Amygdala (tissue), 56 donors: ENCODE measurements around the gene OR2D2.
"Not testable (repeated sequence)": the region's sequence is repeated elsewhere in the genome, so short reads cannot be mapped to it uniquely, and the experiment has no call there.

Source experiments
- DNase-seq, 56 donors: peaks; one replicate each; lab custom pipeline; 2025; lab: John Stamatoyannopoulos, UW

The OR2D2 gene, protein sequence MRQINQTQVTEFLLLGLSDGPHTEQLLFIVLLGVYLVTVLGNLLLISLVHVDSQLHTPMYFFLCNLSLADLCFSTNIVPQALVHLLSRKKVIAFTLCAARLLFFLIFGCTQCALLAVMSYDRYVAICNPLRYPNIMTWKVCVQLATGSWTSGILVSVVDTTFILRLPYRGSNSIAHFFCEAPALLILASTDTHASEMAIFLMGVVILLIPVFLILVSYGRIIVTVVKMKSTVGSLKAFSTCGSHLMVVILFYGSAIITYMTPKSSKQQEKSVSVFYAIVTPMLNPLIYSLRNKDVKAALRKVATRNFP

DNA sequence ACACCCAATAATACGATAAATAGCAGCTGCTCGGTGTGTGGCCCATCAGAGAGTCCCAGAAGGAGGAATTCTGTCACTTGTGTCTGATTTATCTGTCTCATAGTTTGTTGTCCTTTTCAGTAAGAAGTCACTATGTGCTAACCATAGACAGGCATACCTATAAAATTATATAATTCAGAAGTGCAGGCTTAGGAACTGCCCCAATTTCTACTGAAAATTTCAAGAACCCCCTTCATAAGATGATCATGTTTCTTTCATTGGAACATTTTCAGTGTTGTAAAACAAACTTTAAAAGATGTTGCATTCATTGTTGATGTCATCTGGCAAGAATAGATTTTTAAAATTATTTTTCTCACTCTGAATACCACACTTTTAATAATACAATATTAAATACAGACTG, at the start of gene OR2D2:
Gene OR2D2 (minus strand): TSS at position 101 of the 400 bp plus-strand sequence. CDS start 0 bp downstream, at position 101.
- no peak for DNase-seq

DNA sequence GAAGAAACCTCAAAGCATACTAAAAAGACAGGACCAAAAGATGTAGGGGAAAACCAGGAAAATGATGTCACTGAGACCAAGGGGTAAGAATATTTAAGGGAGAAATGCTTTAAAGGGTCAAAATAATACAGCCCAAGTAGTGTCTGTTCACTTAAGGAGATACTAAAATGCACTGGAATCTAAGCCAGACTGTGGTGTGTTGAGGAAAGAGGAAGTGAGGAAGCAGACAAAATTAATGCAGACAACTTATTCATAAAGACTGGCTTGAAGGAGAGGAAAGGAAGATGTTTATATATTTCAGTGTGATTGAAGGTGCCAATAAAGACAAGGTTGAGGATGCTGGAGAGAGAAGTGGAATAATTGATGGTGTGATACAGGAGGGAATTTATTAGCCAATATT, 49.7 kb upstream of the OR2D2 start:
- no peak for DNase-seq

DNA sequence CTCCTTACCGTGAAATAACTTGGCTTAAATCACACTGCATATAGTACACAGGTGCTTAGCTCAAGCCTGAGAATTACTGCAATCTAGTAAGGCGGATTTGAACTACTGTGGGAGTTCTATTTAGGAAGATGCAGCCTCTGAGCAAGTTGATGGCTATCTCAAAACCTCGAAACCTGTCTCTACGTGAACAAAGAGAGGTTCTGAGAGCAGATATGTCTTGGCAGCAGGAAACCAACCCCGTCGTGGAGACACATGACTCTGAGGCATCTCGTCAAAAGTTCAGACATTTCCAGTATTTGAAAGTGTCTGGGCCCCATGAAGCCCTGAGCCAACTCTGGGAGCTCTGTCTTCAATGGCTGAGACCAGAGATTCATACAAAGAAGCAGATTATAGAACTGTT, 39.8 kb upstream of the OR2D2 start:
- no peak for DNase-seq

DNA sequence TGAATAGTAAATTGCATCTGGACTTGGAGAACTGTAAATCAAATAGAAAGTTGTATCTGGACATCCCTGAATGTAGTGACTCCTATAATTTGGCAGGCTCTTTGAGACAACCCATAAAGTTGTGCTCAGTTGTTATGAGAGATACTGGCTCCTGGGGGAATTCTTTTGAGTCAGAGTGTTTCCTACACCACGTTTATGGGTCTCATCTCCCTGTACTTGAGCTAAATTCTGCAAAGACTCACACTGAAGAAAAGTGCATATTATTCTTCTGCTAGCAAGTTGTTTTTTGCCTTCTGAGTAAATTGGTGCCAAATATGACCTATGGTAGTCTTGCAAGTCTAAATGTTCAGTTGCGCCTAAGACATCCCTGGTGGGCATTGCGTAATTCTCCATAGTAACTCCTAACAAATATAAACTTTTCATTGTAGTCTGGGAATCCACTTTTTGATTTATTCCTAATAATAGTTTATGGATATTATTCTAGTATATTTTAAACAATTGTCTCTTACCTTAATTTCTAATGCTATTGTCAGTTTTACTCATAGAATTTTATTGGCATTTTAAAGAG, 38.9 kb upstream of the OR2D2 start:
- no peak for DNase-seq

DNA sequence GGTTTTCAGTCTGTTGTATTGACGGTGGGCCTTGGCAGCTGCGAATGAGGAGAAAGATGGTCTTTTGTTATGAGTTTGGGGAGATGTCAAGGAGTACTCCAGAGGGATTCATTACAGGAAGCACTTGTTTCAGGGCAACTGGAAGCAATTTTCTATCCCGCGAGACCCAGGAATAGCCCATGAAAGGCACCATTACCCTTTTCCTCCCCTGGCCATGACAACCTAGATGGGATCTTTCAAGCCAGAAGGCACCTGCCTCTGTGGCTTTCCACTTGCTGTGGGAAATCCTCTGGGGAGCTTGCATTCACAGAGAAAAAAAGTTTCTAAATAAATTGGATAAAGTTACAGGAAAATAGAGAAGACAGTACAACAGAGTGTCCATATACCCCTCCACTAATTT, 36.6 kb upstream of the OR2D2 start:
- DNase-seq, result no peak

DNA sequence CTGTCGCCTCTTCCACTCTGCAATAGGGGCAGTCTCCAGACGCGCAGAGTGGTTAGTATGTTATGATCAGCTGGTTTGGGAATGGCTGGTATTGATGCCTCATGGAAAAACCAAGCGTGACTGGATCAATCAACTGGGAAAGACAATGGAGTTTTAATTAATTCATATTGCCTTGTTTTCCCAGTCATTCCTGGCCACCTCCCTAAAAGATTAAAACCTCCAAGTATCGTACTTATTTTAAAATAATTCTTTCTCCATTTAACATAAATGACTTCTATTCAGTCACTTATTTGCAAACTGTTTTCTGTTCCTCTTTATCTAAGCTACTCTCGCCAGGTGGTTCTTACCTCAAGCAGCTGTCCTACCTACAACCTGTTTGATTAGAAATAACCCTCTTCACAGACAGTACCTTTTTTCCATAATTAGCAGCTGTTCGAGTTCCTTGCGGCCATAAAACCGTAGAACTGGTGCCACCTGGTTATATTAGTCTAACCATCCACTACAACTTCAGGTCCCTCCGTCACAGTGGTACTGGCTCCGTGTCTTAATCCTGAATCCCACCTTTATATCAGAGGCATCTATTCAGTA, 34.8 kb upstream of the OR2D2 start:
- DNase-seq, result no peak

DNA sequence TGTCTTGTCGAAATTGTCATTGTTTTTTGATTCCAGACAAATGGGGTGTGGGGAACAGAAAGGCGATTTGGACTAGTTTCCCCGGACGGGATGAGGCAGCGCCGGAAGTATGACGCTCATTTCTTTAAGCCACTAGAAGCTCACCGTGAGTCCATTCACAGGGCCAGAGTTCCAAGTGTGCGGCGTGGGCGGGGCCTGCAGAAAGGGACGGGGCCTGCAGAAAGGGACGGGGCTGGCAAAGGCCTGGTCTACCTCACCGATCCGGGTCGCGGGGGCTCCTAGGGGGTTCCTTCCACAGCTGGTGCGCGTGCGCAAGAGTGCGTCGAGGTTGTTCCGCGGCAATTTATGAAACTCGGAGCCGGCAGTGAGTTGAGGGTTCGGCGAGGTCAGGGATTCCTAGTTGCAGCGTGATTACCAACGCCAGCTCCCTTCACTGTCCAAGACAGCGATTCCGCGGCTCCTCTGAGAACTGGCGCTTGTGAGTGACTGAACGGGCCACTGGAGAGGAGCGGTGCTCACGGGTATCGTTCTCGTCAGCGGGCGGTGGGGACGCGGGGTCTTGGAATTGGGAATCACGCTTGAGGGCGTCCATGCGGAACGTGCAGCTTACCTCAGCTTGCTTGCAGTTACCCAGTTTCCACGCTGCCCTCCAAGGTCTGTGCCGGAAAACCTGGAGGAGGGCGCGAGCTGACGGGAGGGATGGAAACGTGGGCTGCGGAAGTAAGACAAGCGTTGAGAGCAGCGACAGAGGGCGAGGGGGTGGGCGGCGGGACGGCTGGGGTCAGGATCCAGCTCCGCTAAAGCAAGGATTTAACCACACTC, 34.1 kb upstream of the OR2D2 start, which contains the start of gene ZNF215:
Gene ZNF215 (plus strand): TSS at position 219 of the 822 bp plus-strand sequence. CDS start 5,847 bp downstream, outside the sequence.
- DNase-seq, result peak in 37 of 56 donors; percentile 2 to 54 (median 20)

DNA sequence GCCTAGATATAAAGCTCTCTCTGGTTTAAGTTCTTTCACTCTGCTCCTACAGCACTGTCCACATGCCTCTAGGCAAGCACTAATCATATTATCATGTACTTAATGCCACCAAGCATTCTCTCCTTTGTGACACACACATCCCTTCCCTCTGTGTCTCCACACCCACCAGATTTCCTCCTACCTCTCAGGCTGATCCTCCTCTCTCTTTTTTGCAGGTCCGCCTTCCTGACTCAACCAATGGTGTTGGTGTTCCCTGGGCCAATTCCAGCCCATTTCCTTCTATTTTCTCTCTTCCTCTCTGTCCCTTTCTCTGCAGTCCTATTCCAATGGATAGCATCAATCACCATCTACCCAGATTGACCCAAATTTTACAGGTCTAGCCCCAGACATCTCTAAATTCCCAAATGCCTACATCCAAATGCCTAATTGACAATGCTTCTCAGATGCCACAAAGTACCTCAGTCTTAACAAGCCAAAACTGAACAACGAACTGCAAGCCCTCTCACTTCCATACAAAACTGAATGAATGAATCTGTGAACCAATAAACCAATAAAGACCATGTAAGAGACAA, 33.4 kb upstream of the OR2D2 start:
- peak in 1 of 56 donors; percentile 26 for DNase-seq

DNA sequence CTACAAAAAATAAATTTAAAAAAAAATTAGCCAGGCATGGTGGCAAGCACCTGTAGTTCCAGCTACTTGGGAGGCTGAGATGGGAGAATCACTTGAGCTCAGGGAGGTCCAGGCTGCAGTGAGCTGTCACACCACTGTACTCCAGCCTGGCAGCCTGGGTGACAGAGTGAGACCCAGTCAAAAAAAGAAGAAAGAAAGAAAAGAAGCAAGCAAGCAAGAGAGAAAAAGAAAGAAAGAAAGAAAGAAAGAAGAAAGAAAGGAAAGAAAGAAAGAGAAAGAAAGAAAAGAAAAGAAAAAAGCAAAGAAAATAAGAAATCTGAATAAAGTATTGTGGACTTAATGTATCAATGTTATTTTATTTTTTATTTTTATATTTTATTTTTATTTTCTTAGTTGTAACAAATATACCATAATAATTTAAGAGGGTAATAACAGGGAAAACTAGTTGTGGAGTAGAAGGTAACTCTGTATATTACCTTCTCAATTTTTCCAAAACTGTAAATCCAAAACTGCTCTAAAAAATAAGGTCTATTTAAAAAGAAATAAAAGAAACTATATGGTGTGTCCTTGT, 32.8 kb upstream of the OR2D2 start:
- DNase-seq, result no peak

DNA sequence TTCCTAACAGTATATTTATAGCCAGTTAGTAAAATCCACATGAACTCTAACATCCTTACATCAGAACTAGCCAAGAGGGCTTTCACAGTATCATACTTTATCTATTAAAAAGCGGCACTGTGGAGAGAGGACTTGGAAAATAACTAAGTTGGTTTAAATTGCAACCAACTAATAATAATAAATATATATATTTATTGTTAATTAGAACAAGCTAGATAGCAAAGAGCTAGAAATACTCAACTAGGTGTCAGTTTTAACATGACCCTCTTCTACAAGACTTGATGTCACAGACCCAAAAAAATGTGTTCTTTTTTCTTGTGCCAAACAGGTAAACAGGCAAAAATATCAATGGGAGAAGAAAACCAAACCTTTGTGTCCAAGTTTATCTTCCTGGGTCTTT, 28.4 kb upstream of the OR2D2 start, which contains the start of gene OR2D3:
Gene OR2D3 (plus strand): TSS at position 301 of the 400 bp plus-strand sequence. CDS start 0 bp downstream, at position 301.
- no peak for DNase-seq

DNA sequence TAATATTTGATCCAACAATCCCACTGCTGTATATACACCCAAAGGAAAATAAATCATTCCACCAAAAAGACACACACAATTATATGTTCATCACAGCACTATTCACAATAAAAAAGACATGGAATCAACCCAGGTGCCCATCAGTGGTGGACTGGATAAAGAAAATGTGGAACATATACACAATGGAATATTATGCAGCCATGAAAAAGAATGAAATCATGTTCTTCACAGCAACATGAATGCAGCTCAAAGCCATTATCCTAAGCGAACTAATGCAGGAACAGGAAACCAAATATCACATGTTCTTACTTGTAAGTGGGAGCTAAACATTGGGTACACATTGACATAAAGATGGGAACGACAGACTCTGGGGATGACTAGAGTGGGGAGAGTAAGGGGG, 27.4 kb upstream of the OR2D2 start:
- no peak for DNase-seq

DNA sequence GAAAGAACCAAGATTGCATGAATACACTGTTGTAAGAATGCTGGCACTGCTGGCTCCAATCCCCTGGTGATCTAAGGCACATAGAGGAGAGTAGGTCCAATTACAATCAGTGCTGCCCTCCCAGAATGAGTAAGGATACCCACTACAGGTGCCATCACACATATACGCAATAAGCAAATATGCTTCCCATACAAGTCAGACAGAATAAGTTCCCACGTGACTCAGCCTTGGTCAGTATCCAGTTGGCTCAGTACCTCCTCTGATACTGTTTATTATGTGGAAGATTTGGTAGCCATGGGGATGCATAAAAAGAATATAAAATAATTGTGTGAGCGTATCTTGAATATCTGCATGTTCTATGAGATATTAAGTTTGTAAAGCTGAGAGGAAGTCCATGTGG, 19.6 kb upstream of the OR2D2 start:
- DNase-seq, result no peak

DNA sequence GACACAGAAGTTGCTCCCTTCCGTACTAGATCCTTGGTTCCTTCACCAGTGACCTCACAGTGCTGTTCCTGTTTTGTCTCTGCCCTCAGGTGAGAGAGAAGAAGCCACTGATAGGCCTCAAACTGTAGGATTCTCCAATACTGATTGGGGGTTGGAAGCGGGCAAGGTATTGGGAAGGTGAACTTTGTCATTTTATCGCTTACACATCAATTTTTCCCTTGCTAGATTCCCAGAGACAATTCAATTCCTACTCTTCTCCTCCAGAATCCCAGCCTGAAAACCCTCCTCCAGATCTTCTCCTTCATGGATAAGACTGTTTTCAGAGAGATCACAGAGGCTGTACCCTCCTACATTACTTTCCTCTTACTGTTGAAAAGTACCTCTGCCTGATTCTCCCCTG, 19.1 kb upstream of the OR2D2 start:
- no peak for DNase-seq

DNA sequence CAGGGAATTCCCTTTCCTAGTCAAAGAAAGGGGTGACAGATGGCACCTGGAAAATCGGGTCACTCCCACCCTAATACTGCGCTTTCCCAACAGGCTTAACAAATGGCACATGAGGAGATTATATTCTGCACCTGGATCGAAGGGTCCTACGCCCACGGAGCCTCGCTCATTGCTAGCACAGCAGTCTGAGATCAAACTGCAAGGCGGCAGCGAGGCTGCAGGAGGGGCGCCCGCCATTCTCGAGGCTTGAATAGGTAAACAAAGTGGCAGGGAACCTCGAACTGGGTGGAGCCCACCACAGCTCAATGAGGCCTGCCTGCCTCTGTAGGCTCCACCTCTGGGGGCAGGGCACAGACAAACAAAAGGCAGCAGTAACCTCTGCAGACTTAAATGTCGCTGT, 12.5 kb upstream of the OR2D2 start:
- DNase-seq, result not testable (repeated sequence)

DNA sequence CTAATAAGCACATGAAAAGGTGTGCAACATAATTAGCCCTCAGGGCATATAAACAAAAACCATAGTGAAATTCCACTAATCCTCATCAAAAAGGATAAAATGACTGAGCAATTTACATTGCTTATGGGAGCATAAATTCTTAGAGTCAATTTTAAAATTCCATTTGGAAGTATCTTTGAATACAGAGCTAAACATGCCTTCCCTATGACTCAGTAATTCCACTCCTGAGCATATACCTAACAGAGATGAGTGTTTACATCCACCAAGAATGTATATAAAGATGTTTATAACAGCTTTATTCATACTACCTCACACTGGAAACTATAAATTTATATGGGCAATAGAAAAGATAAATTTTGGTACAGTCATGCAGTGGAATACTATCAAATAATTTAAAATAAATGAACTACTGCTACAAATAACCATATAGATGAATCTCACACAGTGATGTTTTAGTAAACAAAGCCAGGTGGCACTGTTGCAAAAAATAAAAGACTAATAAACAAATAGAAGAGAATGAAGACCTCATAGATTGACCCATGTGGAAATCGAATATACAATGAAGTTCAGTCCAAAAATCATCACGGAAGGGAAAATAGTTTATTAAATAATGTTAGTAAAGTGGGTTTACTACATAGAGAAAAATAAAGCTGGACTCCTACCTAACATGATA, 8.2 kb upstream of the OR2D2 start:
- DNase-seq, result no peak

DNA sequence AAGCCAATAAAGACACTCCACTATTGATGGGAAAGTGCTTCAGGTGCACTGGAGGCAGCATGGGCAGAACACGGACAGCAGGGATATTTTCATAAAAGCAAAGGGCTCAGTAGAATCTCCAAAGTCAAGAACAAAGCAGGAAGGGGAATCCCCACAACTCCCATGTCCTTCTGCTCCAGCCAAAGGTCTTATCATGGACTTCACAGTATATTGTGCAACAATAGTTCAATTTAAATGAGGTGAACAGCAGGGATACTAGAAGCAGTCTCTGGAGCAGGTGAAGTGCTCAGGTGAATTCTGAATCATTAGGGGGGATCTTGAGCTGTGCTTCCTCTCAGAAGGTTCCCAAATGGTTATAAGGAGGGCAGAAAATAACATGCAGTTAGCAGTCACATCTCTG, 6.6 kb upstream of the OR2D2 start:
- no peak for DNase-seq

DNA sequence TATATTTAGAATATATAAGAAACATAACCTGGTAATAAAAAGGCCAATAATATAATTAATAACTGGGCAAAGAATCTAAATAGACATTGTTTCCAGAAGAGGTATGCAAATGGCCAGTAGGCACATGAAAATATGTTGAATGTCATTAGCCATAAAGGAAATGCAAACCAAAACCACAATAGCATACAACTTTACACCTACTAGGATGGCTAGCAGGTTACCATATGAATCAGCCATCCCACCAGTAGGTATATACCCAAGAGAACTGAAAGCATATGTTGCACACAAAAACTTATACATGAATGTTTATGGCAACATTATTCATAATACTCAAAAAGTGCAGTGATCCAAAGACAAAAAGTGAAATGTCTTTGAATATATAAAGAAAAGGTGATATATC, 2.7 kb upstream of the OR2D2 start:
- DNase-seq, result no peak

DNA sequence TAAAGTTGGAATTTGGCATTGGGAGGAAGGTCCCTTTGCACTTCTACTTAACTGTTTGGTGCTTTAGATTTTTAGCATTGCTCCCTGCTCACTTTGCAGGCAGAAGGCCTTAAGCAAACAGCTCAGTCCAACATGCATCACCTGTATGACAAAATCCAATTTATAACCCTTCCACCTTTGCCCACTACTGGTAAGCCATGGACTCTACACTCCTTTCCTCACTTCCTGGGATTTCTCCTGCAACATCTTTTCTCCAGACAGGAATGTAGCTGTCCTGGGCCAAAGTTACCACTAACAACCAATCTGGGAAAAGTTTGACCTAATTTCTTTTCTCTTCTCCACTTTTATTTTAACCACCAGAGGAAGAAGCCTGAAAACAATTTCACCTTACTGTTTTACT, 1.8 kb upstream of the OR2D2 start:
- DNase-seq, result no peak

DNA sequence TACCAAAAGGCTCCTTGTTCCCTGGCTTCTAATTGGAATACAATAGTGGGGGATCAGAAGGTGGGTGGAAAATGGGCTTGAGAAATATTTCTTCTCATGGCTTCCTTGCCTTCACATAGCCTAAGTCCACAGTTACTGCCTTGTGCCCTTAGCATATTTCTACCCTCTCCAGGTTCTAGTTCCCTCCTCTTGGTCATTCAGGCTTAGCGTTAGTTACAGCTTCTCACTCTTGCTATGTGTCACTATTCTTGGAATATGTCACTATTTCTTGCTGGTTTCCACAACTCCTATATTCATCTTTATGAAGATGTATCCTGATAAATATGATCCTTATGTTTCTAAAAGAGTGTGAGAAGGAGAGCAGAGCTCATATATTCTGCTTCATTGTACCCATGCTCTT, 2.5 kb downstream of the OR2D2 start:
- DNase-seq, result no peak

DNA sequence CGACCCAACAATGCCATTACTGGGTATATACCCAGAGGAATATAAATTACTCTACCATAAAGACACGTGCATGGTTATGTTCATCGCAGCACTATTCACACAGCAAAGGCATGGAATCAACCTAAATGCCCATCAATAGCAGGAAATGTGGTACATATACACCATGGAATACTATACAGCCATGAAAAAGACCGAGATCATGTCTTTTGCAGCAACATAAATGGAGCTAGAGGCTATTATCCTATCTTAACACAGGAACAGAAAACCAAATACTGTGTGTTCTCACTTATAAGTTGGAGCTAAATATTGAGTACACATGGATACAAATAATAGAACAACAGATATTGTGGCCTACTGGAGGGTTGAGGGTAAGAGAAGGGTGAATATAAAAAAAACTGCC, 3.5 kb downstream of the OR2D2 start:
- DNase-seq, result no peak
